HFFc6 (cell line): ENCODE measurements around the gene EIF2S2. TPM values are rescaled to one million over a fixed set of nuclear protein-coding genes. Genes with fewer than 3 reads are reported as not detected.
"Not testable (repeated sequence)": the region's sequence is repeated elsewhere in the genome, so short reads cannot be mapped to it uniquely, and the experiment has no call there.

ENCODE experiments used
- DNase-seq: peaks from one replicate; pipeline ENCODE4 v3.0.0-alpha.2; 2018
- H3K27ac Mint-ChIP-seq: 2 replicates; pipeline ENCODE4 v1.8.0; 2020; ENCODE audit warnings: mild to moderate bottlenecking, mixed read lengths
- H3K27me3 Mint-ChIP-seq: 2 replicates; pipeline ENCODE4 v1.8.0; 2021; ENCODE audit warnings: mild to moderate bottlenecking, moderate library complexity, mixed read lengths; ENCODE audit not compliant: insufficient read depth
- H3K36me3 Mint-ChIP-seq: 2 replicates; pipeline ENCODE4 v1.8.0; 2021; ENCODE audit warnings: low read depth, mixed read lengths
- H3K4me1 Mint-ChIP-seq: 2 replicates; pipeline ENCODE4 v1.8.0; 2020; ENCODE audit warnings: low read depth, mixed read lengths
- H3K4me3 Mint-ChIP-seq: 2 replicates; pipeline ENCODE4 v1.8.0; 2020; ENCODE audit warnings: mild to moderate bottlenecking, moderate library complexity, mixed read lengths
- H3K9me3 Mint-ChIP-seq: 2 replicates; pipeline ENCODE4 v1.8.0; 2020; ENCODE audit warnings: mild to moderate bottlenecking, mixed read lengths
- CTCF ChIP-seq: fragments of 200-600 bp; sonication (generic); IDR thresholded peaks from 2 replicates; pipeline ENCODE4 v1.5.0; 2021; ENCODE audit warnings: antibody characterized with exemption, mild to moderate bottlenecking
- total RNA-seq, 6 experiments: library from RNA; stranded (reverse); fragmentation: NEBNext Ultra II Directional; extraction: Animal tissue kit (Norgen Biotek cat#: 25700); gene quantifications; 2 replicates in 1 of 6; 3 replicates in 5 of 6; pipeline ENCODE4 v1.2.3, GENCODE V29; 2021

EIF2S2 gene
- total RNA-seq, 6 experiments from 2014 or later = 85.7 to 101 (median 94.5) TPM

- DNase-seq = no peak
- no peaks in the 10 kb centered on the region for H3K9me3 Mint-ChIP-seq
- H3K27me3 Mint-ChIP-seq = peaks cover 2% of the 10 kb centered on the region
- H3K4me1 Mint-ChIP-seq = peaks cover 6% of the 10 kb centered on the region
- TF ChIP-seq CTCF = no peak
- no peak overlapping the region for H3K27ac Mint-ChIP-seq
- H3K4me3 Mint-ChIP-seq = no peak overlapping the region
- H3K36me3 Mint-ChIP-seq = no peaks in the 10 kb centered on the region
Measured at GRCh38 chr20:34145280-34145819, 33.3 kb upstream of the EIF2S2 start.

GRCh38 chr20:34143951-34144350 is 31.9 kb upstream of the EIF2S2 start:
- Mint-ChIP-seq H3K4me3 (no peak overlapping the region), H3K4me1 (peaks cover 5% of the 10 kb centered on the region; the same call in 1 of the 2 replicates), H3K9me3 (no peaks in the 10 kb centered on the region), H3K27me3 (peaks cover 3% of the 10 kb centered on the region), H3K36me3 (no peaks in the 10 kb centered on the region), H3K27ac (no peak overlapping the region)
- DNase-seq = peak; percentile 16
- TF ChIP-seq CTCF = no peak

- no peak overlapping the region for H3K27ac Mint-ChIP-seq
Measured at GRCh38 chr20:34142121-34142520, 30.1 kb upstream of the EIF2S2 start.

GRCh38 chr20:34141293-34141692 is 29.2 kb upstream of the EIF2S2 start:
- H3K36me3 Mint-ChIP-seq = no peaks in the 10 kb centered on the region
- no peaks in the 10 kb centered on the region for H3K9me3 Mint-ChIP-seq
- peaks cover 4% of the 10 kb centered on the region for H3K27me3 Mint-ChIP-seq
- H3K4me1 Mint-ChIP-seq = peaks cover 5% of the 10 kb centered on the region; the same call in 1 of the 2 replicates
- DNase-seq = no peak
- H3K4me3 Mint-ChIP-seq = no peak overlapping the region
- H3K27ac Mint-ChIP-seq = no peak overlapping the region
- TF ChIP-seq CTCF = no peak

More at GRCh38 chr20:34142121-34142520, 30.1 kb upstream of the EIF2S2 start:
- Mint-ChIP-seq H3K27me3 (peaks cover 3% of the 10 kb centered on the region), H3K9me3 (no peaks in the 10 kb centered on the region), H3K4me1 (peaks cover 5% of the 10 kb centered on the region; the same call in 1 of the 2 replicates), H3K4me3 (no peak overlapping the region), H3K36me3 (no peaks in the 10 kb centered on the region)
- TF ChIP-seq CTCF = no peak
- DNase-seq = no peak

GRCh38 chr20:34135525-34136275 is 23.7 kb upstream of the EIF2S2 start:
- not testable (repeated sequence) for H3K4me3 Mint-ChIP-seq, H3K27ac Mint-ChIP-seq, DNase-seq, H3K4me1 Mint-ChIP-seq, H3K9me3 Mint-ChIP-seq, H3K36me3 Mint-ChIP-seq
- peaks cover 12% of the 10 kb centered on the region for H3K27me3 Mint-ChIP-seq

GRCh38 chr20:34133365-34133860 is 21.4 kb upstream of the EIF2S2 start:
- H3K27ac Mint-ChIP-seq, H3K4me1 Mint-ChIP-seq, DNase-seq, H3K4me3 Mint-ChIP-seq, H3K36me3 Mint-ChIP-seq, H3K9me3 Mint-ChIP-seq: not testable (repeated sequence)
- peaks cover 10% of the 10 kb centered on the region for H3K27me3 Mint-ChIP-seq

- DNase-seq, H3K27ac Mint-ChIP-seq, H3K36me3 Mint-ChIP-seq, H3K4me3 Mint-ChIP-seq, H3K9me3 Mint-ChIP-seq, H3K4me1 Mint-ChIP-seq: not testable (repeated sequence)
- H3K27me3 Mint-ChIP-seq = peaks cover 10% of the 10 kb centered on the region
Measured at GRCh38 chr20:34132943-34133342, 20.9 kb upstream of the EIF2S2 start.

GRCh38 chr20:34132491-34132890 is 20.4 kb upstream of the EIF2S2 start:
- H3K27me3 Mint-ChIP-seq = peaks cover 10% of the 10 kb centered on the region
- H3K9me3 Mint-ChIP-seq, H3K27ac Mint-ChIP-seq: not testable (repeated sequence)

More at GRCh38 chr20:34132491-34132890, 20.4 kb upstream of the EIF2S2 start:
- H3K4me3 Mint-ChIP-seq, H3K36me3 Mint-ChIP-seq, H3K4me1 Mint-ChIP-seq, DNase-seq: not testable (repeated sequence)
